Activated T-helper 2 cell treated with anti-CD3 and anti-CD28 coated beads, Interferon-gamma antibody, Interleukin-2, Interleukin-4, amounts not matched to agents 10 μg/mL and 5 μg/mL and 100 μg/mL, durations not matched to agents 14 hours and 24 hours and 36 hours (primary cell): ENCODE measurements around the gene R3HDM2. TPM values are rescaled to one million over a fixed set of nuclear protein-coding genes. Genes with fewer than 3 reads are reported as not detected.

Experiments
- DNase-seq: peaks from one replicate; pipeline ENCODE4 v3.0.0; 2021; ENCODE audit warnings: low spot score
- H3K27ac Mint-ChIP-seq: one replicate; pipeline ENCODE4 v1.8.0; 2021; ENCODE audit warnings: mixed read lengths
- H3K27me3 Mint-ChIP-seq: one replicate; pipeline ENCODE4 v1.8.0; 2021; ENCODE audit warnings: low read depth, mixed read lengths
- H3K36me3 Mint-ChIP-seq: one replicate; pipeline ENCODE4 v1.8.0; 2021; ENCODE audit warnings: low read depth, mixed read lengths
- H3K4me1 Mint-ChIP-seq: one replicate; pipeline ENCODE4 v1.8.0; 2021; ENCODE audit warnings: low read depth, mixed read lengths
- H3K4me3 Mint-ChIP-seq: one replicate; pipeline ENCODE4 v1.8.0; 2021; ENCODE audit warnings: low read depth, mild to moderate bottlenecking, moderate library complexity, mixed read lengths
- H3K9me3 Mint-ChIP-seq: one replicate; pipeline ENCODE4 v1.8.0; 2021; ENCODE audit warnings: mixed read lengths
- intact Hi-C: fragments of 100-400 bp; cut with micrococcal nuclease; formaldehyde crosslinking; loops from one replicate; pipeline ENCODE4 v1.15.1; 2023
- total RNA-seq: library from RNA; stranded (reverse); gene quantifications from 2 replicates; pipeline ENCODE4 v1.2.3, GENCODE V29; 2022

The R3HDM2 gene
- total RNA-seq, 1 donor from 2014 or later, result 44.9 TPM

GRCh38 chr12:57231276-57232021, 199.4 kb downstream of the R3HDM2 start:
- Mint-ChIP-seq H3K36me3 (peaks cover 64% of the 10 kb centered on the region), H3K27me3 (peaks cover 5% of the 10 kb centered on the region), H3K27ac (no peak overlapping the region), H3K4me3 (peak overlapping the region; percentile 97), H3K4me1 (peaks cover 33% of the 10 kb centered on the region), H3K9me3 (no peaks in the 10 kb centered on the region)
- DNase-seq, result no peak
- intact Hi-C loops, result no loop called here

- peaks cover 9% of the 10 kb centered on the region for H3K27me3 Mint-ChIP-seq
- intact Hi-C loops, result no loop called here
- H3K9me3 Mint-ChIP-seq, result no peaks in the 10 kb centered on the region
- peak overlapping the region; percentile 97 for H3K4me3 Mint-ChIP-seq
- H3K27ac Mint-ChIP-seq, result peak overlapping the region; percentile 89
- H3K36me3 Mint-ChIP-seq, result peaks cover 57% of the 10 kb centered on the region
- no peak for DNase-seq
- H3K4me1 Mint-ChIP-seq, result peaks cover 40% of the 10 kb centered on the region
These were observed 200.3 kb downstream of the R3HDM2 start for GRCh38 chr12:57230381-57231155.

GRCh38 chr12:57229634-57230380, 201.0 kb downstream of the R3HDM2 start, which contains the start of gene SHMT2:
Gene SHMT2, plus strand, starts transcription at chr12:57229711. Its CDS starts 68 bp downstream, at chr12:57229779.
- Mint-ChIP-seq H3K27ac (peak within 1 kb of the TSS; percentile 89), H3K36me3 (peaks cover 52% of the 10 kb centered on the region), H3K9me3 (no peaks in the 10 kb centered on the region), H3K4me1 (peaks cover 42% of the 10 kb centered on the region), H3K27me3 (peaks cover 13% of the 10 kb centered on the region), H3K4me3 (peak within 1 kb of the TSS; percentile 97)
- peak; percentile 90 for DNase-seq
- intact Hi-C loops, result loop anchor here (1.0 to 5.0 kb wide), 3 partner anchors 7 to 402 kb away; partner anchors contain the start of genes B4GALNT1 and NAB2

GRCh38 chr12:57229046-57229633, 201.7 kb downstream of the R3HDM2 start:
- H3K27ac Mint-ChIP-seq, result peak overlapping the region; percentile 89
- H3K4me1 Mint-ChIP-seq, result peaks cover 42% of the 10 kb centered on the region
- no peak for DNase-seq
- H3K36me3 Mint-ChIP-seq, result peaks cover 46% of the 10 kb centered on the region
- intact Hi-C loops, result loop anchor here (1.0 to 5.0 kb wide), 3 partner anchors 8 to 403 kb away; partner anchors contain the start of genes B4GALNT1 and NAB2
- H3K9me3 Mint-ChIP-seq, result no peaks in the 10 kb centered on the region
- peaks cover 14% of the 10 kb centered on the region for H3K27me3 Mint-ChIP-seq
- peak overlapping the region; percentile 97 for H3K4me3 Mint-ChIP-seq

GRCh38 chr12:57227315-57228115, 203.3 kb downstream of the R3HDM2 start:
- Mint-ChIP-seq H3K36me3 (peaks cover 30% of the 10 kb centered on the region), H3K9me3 (no peaks in the 10 kb centered on the region), H3K27me3 (peaks cover 31% of the 10 kb centered on the region), H3K4me1 (peaks cover 53% of the 10 kb centered on the region), H3K27ac (no peak overlapping the region), H3K4me3 (peak overlapping the region; percentile 13)
- intact Hi-C loops, result loop anchor here (5.0 kb wide), 2 partner anchors 140 to 405 kb away; partner anchors contain the start of genes B4GALNT1 and NAB2
- no peak for DNase-seq

- Mint-ChIP-seq H3K27me3 (peaks cover 38% of the 10 kb centered on the region), H3K36me3 (peaks cover 22% of the 10 kb centered on the region), H3K9me3 (no peaks in the 10 kb centered on the region), H3K27ac (no peak overlapping the region), H3K4me1 (peaks cover 53% of the 10 kb centered on the region), H3K4me3 (peak overlapping the region; percentile 57)
- DNase-seq, result no peak
- intact Hi-C loops, result loop anchor here (5.0 kb wide), 2 partner anchors 139 to 406 kb away; partner anchors contain the start of genes B4GALNT1 and NAB2
These were observed 204.1 kb downstream of the R3HDM2 start for GRCh38 chr12:57226588-57227314.

- intact Hi-C loops, result loop anchor here (1.0 to 5.0 kb wide), 4 partner anchors 8 to 407 kb away; partner anchors contain the start of genes B4GALNT1 and NAB2
These were observed 205.1 kb downstream of the R3HDM2 start for GRCh38 chr12:57225680-57226210.

GRCh38 chr12:57224973-57225679, 205.7 kb downstream of the R3HDM2 start:
- Mint-ChIP-seq H3K27me3 (peaks cover 50% of the 10 kb centered on the region), H3K36me3 (peaks cover 6% of the 10 kb centered on the region), H3K4me3 (peak overlapping the region; percentile 41), H3K9me3 (no peaks in the 10 kb centered on the region), H3K27ac (no peak overlapping the region), H3K4me1 (peaks cover 54% of the 10 kb centered on the region)
- DNase-seq, result peak; percentile 51
- intact Hi-C loops, result loop anchor here (1.0 to 5.0 kb wide), 4 partner anchors 8 to 407 kb away; partner anchors contain the start of genes B4GALNT1 and NAB2

More at GRCh38 chr12:57225680-57226210, 205.1 kb downstream of the R3HDM2 start:
- Mint-ChIP-seq H3K36me3 (peaks cover 12% of the 10 kb centered on the region), H3K4me3 (peak overlapping the region; percentile 17), H3K4me1 (peaks cover 57% of the 10 kb centered on the region), H3K9me3 (no peaks in the 10 kb centered on the region), H3K27me3 (peaks cover 47% of the 10 kb centered on the region), H3K27ac (no peak overlapping the region)
- no peak for DNase-seq

- no peak overlapping the region for H3K4me3 Mint-ChIP-seq
- H3K27me3 Mint-ChIP-seq, result peaks cover 56% of the 10 kb centered on the region
- no peaks in the 10 kb centered on the region for H3K9me3 Mint-ChIP-seq
- H3K27ac Mint-ChIP-seq, result no peak overlapping the region
- peaks cover 54% of the 10 kb centered on the region for H3K4me1 Mint-ChIP-seq
- DNase-seq, result no peak
- no peaks in the 10 kb centered on the region for H3K36me3 Mint-ChIP-seq
- intact Hi-C loops, result loop anchor here (2.0 kb wide), 1 partner anchor 14 kb away; no protein-coding TSS in a partner anchor
These were observed 206.4 kb downstream of the R3HDM2 start for GRCh38 chr12:57224278-57224972.
